K562 (cell line): Measurements from ENCODE around the gene IMP4. TPM values are rescaled to one million over a fixed set of nuclear protein-coding genes. Genes with fewer than 3 reads are reported as not detected.

Experiments used
- ATAC-seq: fragments of 200-7000 bp; cut with Tn5 transposase; 3 replicates; pipeline ENCODE4 v1.9.1; 2020; ENCODE audit warnings: moderate library complexity
- BruUV-seq: library from RNA; stranded (reverse); fragments of 400-500 nt; replicated peaks from 2 replicates; lab custom pipeline; 2021; lab: Mats Ljungman, UMichigan
- CTCF ChIA-PET: fragments of 300-600 bp; formaldehyde crosslinking; extraction: SDS; loops from one replicate; lab custom pipeline; 2021; ENCODE audit warnings: low intra/inter-chr PET ratio; lab: Yijun Ruan, JAX
- POLR2A ChIA-PET: fragments of 300-600, 350-650 bp; sonication (Branson Sonifier 250); formaldehyde crosslinking; extraction: SDS; loops from one replicate; lab custom pipeline; 2021; ENCODE audit warnings: antibody characterized with exemption, inconsistent platforms; lab: Yijun Ruan, JAX
- DNase-seq, 4 experiments: peaks; one replicate each; pipeline versions ENCODE4 v3.0.0 to v3.0.0-alpha.2; 2011 to 2018; ENCODE audit warnings: low spot score in 3 of 4, mixed read lengths in 3 of 4; ENCODE audit errors: extremely low read depth in 1 of 4
- FAIRE-seq: peaks from 2 replicates; lab custom pipeline; 2011; peaks lifted over from hg19 to GRCh38; lab: Jason Lieb, UNC
- H2AFZ ChIP-seq: 2 replicates; pipeline ENCODE4 v1.6.0; 2011; ENCODE audit warnings: low read depth, low read length, control low read depth, inconsistent platforms
- H3K27ac ChIP-seq: fragments of 200-600 bp; 3 replicates; pipeline ENCODE4 v1.8.0; 2011; ENCODE audit warnings: low read depth, mild to moderate bottlenecking, control low read depth, inconsistent platforms, low read length, moderate library complexity, mixed read lengths; ENCODE audit errors: extremely low read depth
- H3K27me3 ChIP-seq, 2 experiments: fragments of 300-600 bp in 1 of 2; 2 replicates in 1 of 2; 3 replicates in 1 of 2; pipeline versions ENCODE4 v1.6.0 to v1.8.0; 2011; ENCODE audit warnings: inconsistent platforms in 2 of 2, low read length in 2 of 2, mild to moderate bottlenecking in 1 of 2, mixed read lengths in 1 of 2, moderate library complexity in 1 of 2; ENCODE audit not compliant: control insufficient read depth in 2 of 2, insufficient read depth in 2 of 2
- H3K36me3 ChIP-seq: fragments of 300-600 bp; 3 replicates; pipeline ENCODE4 v1.8.0; 2011; ENCODE audit warnings: mild to moderate bottlenecking, low read length, inconsistent platforms; ENCODE audit not compliant: control insufficient read depth, insufficient read depth
- H3K4me1 ChIP-seq, 2 experiments: fragments of 200-600 bp in 1 of 2; replicated peaks in 1 of 2; 2 replicates in 1 of 2; 3 replicates in 1 of 2; pipeline versions ENCODE4 v1.5.1 to v1.8.0; 2011; ENCODE audit warnings: inconsistent platforms in 2 of 2, low read length in 2 of 2, mild to moderate bottlenecking in 1 of 2, mixed read lengths in 1 of 2, moderate library complexity in 1 of 2; ENCODE audit not compliant: control insufficient read depth in 2 of 2, insufficient read depth in 2 of 2
- H3K4me2 ChIP-seq: 2 replicates; pipeline ENCODE4 v1.6.1; 2011; ENCODE audit warnings: low read length, control low read depth, inconsistent platforms, mixed read lengths; ENCODE audit not compliant: insufficient read depth
- H3K4me3 ChIP-seq: fragments of 200-600 bp; sonication (generic), shearing (Covaris generic); 2 replicates; pipeline ENCODE4 v1.5.1; 2016; ENCODE audit warnings: control low read depth, inconsistent platforms
- H3K79me2 ChIP-seq: fragments of 200-600 bp; 3 replicates; pipeline ENCODE4 v1.8.0; 2011; ENCODE audit warnings: low read length, inconsistent platforms; ENCODE audit not compliant: control insufficient read depth, insufficient read depth
- H3K9ac ChIP-seq, 2 experiments: 2 replicates each; pipeline versions ENCODE4 v1.6.0 to v1.6.1; 2011; ENCODE audit warnings: low read depth in 2 of 2, low read length in 2 of 2, control low read depth in 1 of 2, inconsistent platforms in 1 of 2, mild to moderate bottlenecking in 1 of 2, mixed read lengths in 1 of 2; ENCODE audit not compliant: insufficient read depth in 1 of 2
- H3K9me1 ChIP-seq: one replicate; pipeline ENCODE4 v1.6.0; 2011; ENCODE audit warnings: inconsistent platforms, mild to moderate bottlenecking, low read length, moderate library complexity; ENCODE audit not compliant: control insufficient read depth, insufficient read depth
- H3K9me3 ChIP-seq: replicated peaks from 2 replicates; pipeline ENCODE4 v1.5.1; 2011; ENCODE audit warnings: low read depth, low read length, inconsistent platforms; ENCODE audit not compliant: control insufficient read depth, insufficient read depth
- H4K20me1 ChIP-seq: replicated peaks from 2 replicates; pipeline ENCODE4 v1.6.1; 2011; ENCODE audit warnings: low read length, inconsistent platforms, mixed read lengths; ENCODE audit not compliant: control insufficient read depth, insufficient read depth
- CBFA2T2 ChIP-seq: fragments of 450-650 bp; conservative IDR thresholded peaks from 2 replicates; pipeline ENCODE4 v1.6.1; 2017; ENCODE audit warnings: mild to moderate bottlenecking
- CBFA2T3 ChIP-seq: fragments of 450-650 bp; IDR thresholded peaks from 2 replicates; pipeline ENCODE4 v1.6.1; 2017
- ELF4 ChIP-seq: fragments of 450-650 bp; formaldehyde crosslinking; IDR thresholded peaks from 2 replicates; pipeline ENCODE4 v1.4.0; 2022; ENCODE audit warnings: missing genetic modification characterization
- EP400 ChIP-seq: fragments of 450-650 bp; IDR thresholded peaks from 2 replicates; pipeline ENCODE4 v1.6.1; 2017; ENCODE audit warnings: antibody characterized with exemption, mild to moderate bottlenecking, moderate library complexity
- FOXA1 ChIP-seq: fragments of 450-650 bp; IDR thresholded peaks from 2 replicates; pipeline ENCODE4 v1.6.1; 2016; ENCODE audit warnings: mild to moderate bottlenecking, borderline replicate concordance
- KDM5B ChIP-seq: fragments of 200-600 bp; sonication (generic); IDR thresholded peaks from 2 replicates; pipeline ENCODE4 v1.6.1; 2012; ENCODE audit warnings: low read depth, mild to moderate bottlenecking, moderate library complexity, low read length, control low read depth, inconsistent platforms; ENCODE audit not compliant: insufficient replicate concordance
- LEF1 ChIP-seq: fragments of 450-650 bp; IDR thresholded peaks from 2 replicates; pipeline ENCODE4 v1.6.1; 2016; ENCODE audit warnings: mild to moderate bottlenecking
- MTA2 ChIP-seq: fragments of 450-650 bp; IDR thresholded peaks from 2 replicates; pipeline ENCODE4 v1.6.1; 2016; ENCODE audit warnings: low read depth
- NFIC ChIP-seq: fragments of 450-650 bp; IDR thresholded peaks from 2 replicates; pipeline ENCODE4 v1.6.1; 2017; ENCODE audit warnings: mild to moderate bottlenecking, inconsistent platforms
- POLR2AphosphoS5 ChIP-seq: IDR thresholded peaks from 2 replicates; pipeline ENCODE4 v1.6.1; 2011; ENCODE audit warnings: mild to moderate bottlenecking, low read depth, low read length, moderate library complexity; ENCODE audit not compliant: control insufficient read depth, insufficient read depth
- RBFOX2 ChIP-seq: fragments of 200-400 bp; formaldehyde crosslinking; IDR thresholded peaks from 2 replicates; pipeline ENCODE4 v1.6.1; 2017; ENCODE audit warnings: low read depth, mild to moderate bottlenecking, low read length, moderate library complexity
- SAFB ChIP-seq: fragments of 200-400 bp; formaldehyde crosslinking; IDR thresholded peaks from 2 replicates; pipeline ENCODE4 v1.6.1; 2017; ENCODE audit warnings: low read depth, low read length, borderline replicate concordance
- TCF3 ChIP-seq: sonication (generic); formaldehyde crosslinking; IDR thresholded peaks from 2 replicates; pipeline ENCODE4 v1.4.0; 2020; ENCODE audit warnings: mild to moderate bottlenecking, missing genetic modification reagents
- TEAD4 ChIP-seq, 2 experiments: sonication (generic) in 1 of 2; formaldehyde crosslinking in 1 of 2; IDR thresholded peaks; 2 replicates each; pipeline versions ENCODE4 v1.6.1 to v1.8.0; 2012 to 2022; ENCODE audit warnings: borderline replicate concordance in 1 of 2, inconsistent platforms in 1 of 2, low read length in 1 of 2, mild to moderate bottlenecking in 1 of 2, missing genetic modification reagents in 1 of 2
- ZBTB1 ChIP-seq: sonication (generic); formaldehyde crosslinking; IDR thresholded peaks from 2 replicates; pipeline ENCODE4 v1.8.1; 2023; ENCODE audit warnings: missing genetic modification reagents, low read depth, mild to moderate bottlenecking, borderline replicate concordance
- ZBTB17 ChIP-seq: fragments of 450-650 bp; formaldehyde crosslinking; IDR thresholded peaks from 2 replicates; pipeline ENCODE4 v1.4.0; 2020; ENCODE audit warnings: mild to moderate bottlenecking
- WGBS: fragments of 100-300 bp; shearing (Covaris generic); methylation state at CpG from one replicate; pipeline ENCODE4 v1.1.6; 2016; ENCODE audit warnings: low coverage, mixed read lengths; ENCODE audit not compliant: insufficient coverage; ENCODE audit errors: missing lambda C conversion rate; 5-methylcytosine and 5-hydroxymethylcytosine counted together
- in situ Hi-C: fragments of 300-500 bp; cut with MboI; formaldehyde crosslinking; loops from 4 replicates; pipeline ENCODE4 v1.15.0; 2018; ENCODE audit warnings: inconsistent platforms, mixed read lengths
- intact Hi-C: fragments of 100-400 bp; cut with micrococcal nuclease; formaldehyde crosslinking; loops from 2 replicates; pipeline ENCODE4 v1.14.2; 2022
- polyA plus RNA-seq, 8 experiments: library from polyadenylated mRNA; depleted of rRNA in 4 of 8; stranded (reverse) in 5 of 8; unstranded in 3 of 8; fragments of >200 nt; fragmentation: Nextera tagmentation in 2 of 8; fragmentation: Illumina TruSeq in 1 of 8; extraction: Ambion mirVana in 2 of 8; extraction: Trizol in 1 of 8; gene quantifications; 2 replicates each; pipeline versions ENCODE4 v1.2.1 to v1.2.3, GENCODE V29; 2011 to 2014; ENCODE audit warnings: inconsistent platforms in 1 of 8, missing spikeins in 1 of 8
- total RNA-seq, 7 experiments: library from RNA; depleted of rRNA in 6 of 7; stranded (reverse); fragments of >200 nt in 6 of 7; fragmentation: Illumina TruSeq in 2 of 7; extraction: Trizol in 2 of 7; gene quantifications; 2 replicates each; pipeline versions ENCODE4 v1.2.1 to v1.2.3, GENCODE V29; 2011 to 2021; ENCODE audit warnings: low replicate concordance in 1 of 7
- TF ChIP-seq, protein P1 (sequence below): sonication (generic); formaldehyde crosslinking; IDR thresholded peaks from 2 replicates; pipeline ENCODE4 v1.8.0; 2022; ENCODE audit warnings: mild to moderate bottlenecking, missing genetic modification reagents
- TF ChIP-seq, protein P2 (sequence below): fragments of 250-450 bp; sonication (Bioruptor Pico); IDR thresholded peaks from 2 replicates; pipeline ENCODE4 v1.9.0; 2021; ENCODE audit warnings: mild to moderate bottlenecking
- TF ChIP-seq, protein P3 (sequence below): sonication (generic); formaldehyde crosslinking; IDR thresholded peaks from 2 replicates; pipeline ENCODE4 v1.9.0; 2022; ENCODE audit warnings: mild to moderate bottlenecking, missing genetic modification reagents

The IMP4 gene
- total and polyA plus RNA-seq, 9 of the 15 experiments (the other 6 are each of a cell fraction or from before 2014, with no cell fraction given) = 35.4 to 209 (median 100.0) TPM

DNA sequence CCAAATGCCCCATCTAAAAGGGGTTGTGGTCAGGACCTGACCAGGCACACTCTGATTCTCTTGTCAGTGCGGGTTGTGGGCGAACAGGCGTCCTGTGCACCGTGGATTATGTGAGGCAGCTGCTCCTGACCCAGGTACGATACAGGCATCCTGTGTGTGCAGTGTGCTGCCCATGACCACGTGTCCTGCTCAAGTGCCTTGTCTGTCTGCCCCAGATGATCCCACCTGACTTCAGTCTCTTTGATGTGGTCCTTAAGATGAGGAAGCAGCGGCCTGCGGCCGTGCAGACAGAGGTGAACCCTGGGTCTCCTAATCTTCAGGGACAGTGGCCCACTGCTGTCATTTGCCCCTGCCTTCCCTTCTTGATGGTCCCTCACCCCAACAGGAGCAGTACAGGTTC is 27.8 kb downstream of the IMP4 start:
- Histone ChIP-seq H3K4me3 (no peak overlapping the region), H3K4me1 (peaks cover 30 to 42% of the 10 kb centered on the region in 2 experiments; a peak in 4 of 5 replicates), H2AFZ (no peak overlapping the region), H3K79me2 (peaks cover 44% of the 10 kb centered on the region), H3K4me2 (peak overlapping the region; percentile 43; the same call in 1 of the 2 replicates), H3K9me1 (no peaks in the 10 kb centered on the region), H3K9me3 (0 out of 2 replicates have a peak, but pooled peaks cover 1% of the 10 kb centered on the region), H4K20me1 (no peaks in the 10 kb centered on the region), H3K36me3 (peaks cover 36% of the 10 kb centered on the region; the same call in 2 of the 3 replicates), H3K27ac (no peak overlapping the region), H3K9ac (peak overlapping the region in 1 of 2 experiments; percentile 98; a peak in 1 of 4 replicates), H3K27me3 (no peaks in the 10 kb centered on the region)
- FAIRE-seq (no peak), DNase-seq (peak in 2 of 4 experiments; percentile 29 to 73), ATAC-seq (no peak)
- intact Hi-C loops = no loop called here
- POLR2A ChIA-PET = interaction anchor here (0.7 to 1.2 kb wide), 2 partner anchors 15 to 19 kb away, joined by 3 read pairs; no protein-coding TSS in a partner anchor
- in situ Hi-C loops = no loop called here
- WGBS = 68% methylated on average over 9 of the region's 9 CpGs
- no TSS peak for BruUV-seq
- CTCF ChIA-PET = no interaction called here
- TF ChIP-seq POLR2AphosphoS5 (peak; percentile 52; the same call in 1 of the 2 replicates), ZBTB1 (CRISPR knock-in tag) (no peak), CBFA2T2 (0 out of 2 replicates have a peak, but pooled peaks have one; percentile 42), ELF4 (no peak), FOXA1 (no peak), RBFOX2 (peak; percentile 47; the same call in 1 of the 2 replicates), LEF1 (peak; percentile 78; the same call in 1 of the 2 replicates), TCF3 (CRISPR knock-in tag) (peak; percentile 86), SAFB (no peak), KDM5B (peak; percentile 22), CBFA2T3 (peak; percentile 72), EP400 (no peak), ZBTB17 (CRISPR knock-in tag) (no peak), NFIC (no peak), TEAD4 (IDR thresholded peaks at IDR 0.05; ENCODE audit: low read length) (peak; percentile 72), TEAD4 (CRISPR knock-in tag; IDR thresholded peaks at IDR 0.05; ENCODE audit: borderline replicate concordance) (no peak), MTA2 (no peak)
- TF ChIP-seq, protein P1, sequence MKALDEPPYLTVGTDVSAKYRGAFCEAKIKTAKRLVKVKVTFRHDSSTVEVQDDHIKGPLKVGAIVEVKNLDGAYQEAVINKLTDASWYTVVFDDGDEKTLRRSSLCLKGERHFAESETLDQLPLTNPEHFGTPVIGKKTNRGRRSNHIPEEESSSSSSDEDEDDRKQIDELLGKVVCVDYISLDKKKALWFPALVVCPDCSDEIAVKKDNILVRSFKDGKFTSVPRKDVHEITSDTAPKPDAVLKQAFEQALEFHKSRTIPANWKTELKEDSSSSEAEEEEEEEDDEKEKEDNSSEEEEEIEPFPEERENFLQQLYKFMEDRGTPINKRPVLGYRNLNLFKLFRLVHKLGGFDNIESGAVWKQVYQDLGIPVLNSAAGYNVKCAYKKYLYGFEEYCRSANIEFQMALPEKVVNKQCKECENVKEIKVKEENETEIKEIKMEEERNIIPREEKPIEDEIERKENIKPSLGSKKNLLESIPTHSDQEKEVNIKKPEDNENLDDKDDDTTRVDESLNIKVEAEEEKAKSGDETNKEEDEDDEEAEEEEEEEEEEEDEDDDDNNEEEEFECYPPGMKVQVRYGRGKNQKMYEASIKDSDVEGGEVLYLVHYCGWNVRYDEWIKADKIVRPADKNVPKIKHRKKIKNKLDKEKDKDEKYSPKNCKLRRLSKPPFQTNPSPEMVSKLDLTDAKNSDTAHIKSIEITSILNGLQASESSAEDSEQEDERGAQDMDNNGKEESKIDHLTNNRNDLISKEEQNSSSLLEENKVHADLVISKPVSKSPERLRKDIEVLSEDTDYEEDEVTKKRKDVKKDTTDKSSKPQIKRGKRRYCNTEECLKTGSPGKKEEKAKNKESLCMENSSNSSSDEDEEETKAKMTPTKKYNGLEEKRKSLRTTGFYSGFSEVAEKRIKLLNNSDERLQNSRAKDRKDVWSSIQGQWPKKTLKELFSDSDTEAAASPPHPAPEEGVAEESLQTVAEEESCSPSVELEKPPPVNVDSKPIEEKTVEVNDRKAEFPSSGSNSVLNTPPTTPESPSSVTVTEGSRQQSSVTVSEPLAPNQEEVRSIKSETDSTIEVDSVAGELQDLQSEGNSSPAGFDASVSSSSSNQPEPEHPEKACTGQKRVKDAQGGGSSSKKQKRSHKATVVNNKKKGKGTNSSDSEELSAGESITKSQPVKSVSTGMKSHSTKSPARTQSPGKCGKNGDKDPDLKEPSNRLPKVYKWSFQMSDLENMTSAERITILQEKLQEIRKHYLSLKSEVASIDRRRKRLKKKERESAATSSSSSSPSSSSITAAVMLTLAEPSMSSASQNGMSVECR = 0 out of 2 replicates have a peak, but pooled peaks have one; percentile 37
- TF ChIP-seq, protein P2, sequence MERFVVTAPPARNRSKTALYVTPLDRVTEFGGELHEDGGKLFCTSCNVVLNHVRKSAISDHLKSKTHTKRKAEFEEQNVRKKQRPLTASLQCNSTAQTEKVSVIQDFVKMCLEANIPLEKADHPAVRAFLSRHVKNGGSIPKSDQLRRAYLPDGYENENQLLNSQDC (CRISPR knock-in tag) = no peak
- TF ChIP-seq, protein P3, sequence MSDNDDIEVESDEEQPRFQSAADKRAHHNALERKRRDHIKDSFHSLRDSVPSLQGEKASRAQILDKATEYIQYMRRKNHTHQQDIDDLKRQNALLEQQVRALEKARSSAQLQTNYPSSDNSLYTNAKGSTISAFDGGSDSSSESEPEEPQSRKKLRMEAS = peak; percentile 96
